Ishikawa (cell line): ENCODE data around the gene EEFSEC.

ENCODE experiments used
- CEBPB ChIP-seq: IDR thresholded peaks from 2 replicates; pipeline ENCODE4 v1.6.1; 2012
- CREB1 ChIP-seq: IDR thresholded peaks from 2 replicates; pipeline ENCODE4 v1.6.1; 2012; ENCODE audit warnings: low read depth
- EGR1 ChIP-seq: IDR thresholded peaks from 2 replicates; pipeline ENCODE4 v1.6.1; 2012
- EP300 ChIP-seq: IDR thresholded peaks from 2 replicates; pipeline ENCODE4 v1.6.1; 2012; ENCODE audit warnings: borderline replicate concordance
- FOXM1 ChIP-seq: IDR thresholded peaks from 2 replicates; pipeline ENCODE4 v1.6.1; 2012; ENCODE audit warnings: low read depth, borderline replicate concordance
- MAX ChIP-seq: IDR thresholded peaks from 2 replicates; pipeline ENCODE4 v1.6.1; 2012
- NFIC ChIP-seq: IDR thresholded peaks from 2 replicates; pipeline ENCODE4 v1.6.1; 2012
- RAD21 ChIP-seq: IDR thresholded peaks from 2 replicates; pipeline ENCODE4 v1.6.1; 2012; ENCODE audit warnings: low read depth
- REST ChIP-seq: IDR thresholded peaks from 2 replicates; pipeline ENCODE4 v1.6.1; 2012; ENCODE audit warnings: low read depth, mild to moderate bottlenecking
- TAF1 ChIP-seq: IDR thresholded peaks from 2 replicates; pipeline ENCODE4 v1.6.1; 2012; ENCODE audit warnings: low read depth, mild to moderate bottlenecking
- TCF12 ChIP-seq: IDR thresholded peaks from 2 replicates; pipeline ENCODE4 v1.6.1; 2012; ENCODE audit warnings: low read depth
- TEAD4 ChIP-seq: IDR thresholded peaks from 2 replicates; pipeline ENCODE4 v1.6.1; 2012
- USF1 ChIP-seq: IDR thresholded peaks from 2 replicates; pipeline ENCODE4 v1.6.1; 2012
- YY1 ChIP-seq: IDR thresholded peaks from 2 replicates; pipeline ENCODE4 v1.6.1; 2012; ENCODE audit warnings: low read depth
- ZBTB7A ChIP-seq: IDR thresholded peaks from 2 replicates; pipeline ENCODE4 v1.6.1; 2012; ENCODE audit warnings: low read depth

EEFSEC gene

DNA sequence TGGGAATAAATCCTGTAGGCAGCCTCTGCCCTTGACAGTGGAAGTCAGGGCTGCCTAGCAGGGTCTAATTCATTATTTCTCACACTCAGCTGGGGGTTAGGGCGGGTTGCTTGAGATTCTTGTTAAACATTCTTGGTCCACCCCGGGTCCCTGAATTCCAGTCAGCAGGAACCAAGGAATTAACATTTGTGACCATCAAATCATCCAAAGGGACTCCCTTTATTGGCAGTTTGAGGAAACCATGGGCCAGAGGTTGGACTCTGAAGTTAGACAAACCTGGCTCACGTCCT, 122.8 kb downstream of the EEFSEC start:
- TF ChIP-seq NFIC (no peak), CREB1 (no peak), RAD21 (no peak), MAX (no peak), TCF12 (no peak), TAF1 (no peak), FOXM1 (no peak), YY1 (no peak), ZBTB7A (no peak), CEBPB (no peak), REST (no peak), USF1 (no peak), TEAD4 (no peak), EGR1 (no peak), EP300 (no peak)

DNA sequence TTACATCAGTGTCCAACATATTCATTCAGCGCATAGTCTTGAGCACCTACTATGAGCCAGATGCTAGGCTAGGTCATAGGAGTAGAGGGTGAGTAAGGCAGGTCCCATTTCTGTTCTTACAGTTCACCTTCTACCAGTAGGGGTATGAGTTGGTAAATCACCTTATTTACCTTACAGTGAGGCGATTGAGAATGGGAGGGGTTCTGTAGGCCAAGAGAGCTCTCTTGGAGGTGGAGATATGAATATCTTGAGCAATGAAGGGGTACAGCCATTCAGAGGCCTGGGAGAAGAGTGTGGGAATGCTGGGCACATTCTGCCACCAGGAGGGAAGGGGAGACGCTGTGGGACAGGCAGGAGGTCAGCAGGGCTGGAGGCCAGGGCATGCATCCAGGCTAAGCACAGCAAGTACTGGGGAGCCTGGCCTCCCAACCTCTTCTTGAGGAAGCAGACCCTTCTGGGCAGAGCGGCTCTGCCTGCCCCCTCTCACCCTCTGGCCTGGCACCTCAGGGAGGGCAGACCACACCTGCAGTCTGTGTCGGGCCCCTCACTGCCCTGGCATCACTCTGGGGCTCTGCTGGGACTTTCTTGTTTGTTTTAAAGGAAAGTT, 123.4 kb downstream of the EEFSEC start:
- no peak for TF ChIP-seq CEBPB
- TF ChIP-seq ZBTB7A: no peak

DNA sequence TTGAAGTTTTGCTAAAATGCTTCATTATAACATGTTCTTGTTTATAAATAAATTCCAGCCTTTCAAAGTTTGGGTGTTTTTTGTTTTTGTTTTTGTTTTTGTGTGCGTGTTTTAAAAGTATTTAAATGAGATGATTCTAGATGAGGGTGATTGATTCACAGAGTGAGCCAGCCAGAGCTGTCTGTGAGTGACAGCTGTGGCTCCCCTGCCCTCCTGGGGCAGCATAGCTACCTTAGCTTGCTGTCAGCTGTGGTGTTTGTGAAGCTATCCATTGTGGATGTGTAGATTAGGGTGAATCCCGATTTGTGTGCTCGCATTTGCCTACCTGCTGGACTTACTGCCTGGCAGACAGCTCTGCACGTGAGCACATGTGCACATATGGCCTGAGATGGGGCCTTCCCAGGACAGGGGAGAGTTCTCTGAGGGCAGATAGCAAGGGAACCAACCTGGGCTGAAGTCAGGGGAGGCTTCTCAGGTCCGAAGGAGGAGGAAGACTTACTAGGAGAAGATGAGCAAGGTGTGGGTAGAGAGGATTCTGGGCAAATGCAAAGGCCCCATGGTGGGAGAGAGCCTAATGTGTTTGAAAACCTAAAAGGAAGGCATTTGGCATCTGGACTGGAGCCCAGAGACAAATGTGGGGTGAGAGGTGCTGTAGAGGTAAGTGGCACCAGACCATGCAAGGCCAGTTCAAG, 124.2 kb downstream of the EEFSEC start:
- TF ChIP-seq NFIC: no peak
- no peak for TF ChIP-seq CREB1
- TF ChIP-seq TAF1: no peak
- TF ChIP-seq REST: no peak
- TF ChIP-seq YY1: no peak
- no peak for TF ChIP-seq FOXM1
- no peak for TF ChIP-seq TEAD4
- TF ChIP-seq CEBPB: no peak
- no peak for TF ChIP-seq ZBTB7A
- TF ChIP-seq USF1: no peak

DNA sequence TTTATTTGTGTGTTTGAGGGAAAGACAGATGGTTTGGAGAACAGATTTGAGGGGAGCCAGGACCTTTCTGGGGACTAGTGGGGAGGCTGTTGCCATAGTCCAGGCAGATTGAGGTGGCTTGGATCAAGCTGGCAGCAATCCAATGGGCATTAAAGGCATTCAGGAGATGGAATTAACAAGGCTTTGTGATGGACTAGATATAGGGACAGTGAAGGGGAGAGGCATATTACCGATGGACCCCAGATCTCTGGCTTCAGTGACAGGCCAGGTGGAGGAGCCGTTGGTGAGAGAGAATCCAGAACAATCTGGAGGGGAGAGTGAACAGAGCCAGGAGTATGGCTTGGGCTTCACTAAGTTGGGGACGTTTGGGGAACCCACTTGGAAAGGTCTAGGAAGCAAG, 124.8 kb downstream of the EEFSEC start:
- TF ChIP-seq EP300: no peak
- TF ChIP-seq REST: no peak
- TF ChIP-seq ZBTB7A: no peak
- TF ChIP-seq USF1: no peak
- TF ChIP-seq RAD21: no peak
- no peak for TF ChIP-seq FOXM1
- no peak for TF ChIP-seq TCF12
- TF ChIP-seq CREB1: no peak
- TF ChIP-seq MAX: no peak
- no peak for TF ChIP-seq YY1
- no peak for TF ChIP-seq NFIC
- no peak for TF ChIP-seq EGR1
- no peak for TF ChIP-seq CEBPB
- TF ChIP-seq TEAD4: no peak
- no peak for TF ChIP-seq TAF1
